Breast epithelium (tissue), 3 donors: ENCODE data around the gene TTBK1.

Experiments
- POLR2A ChIP-seq: fragments of 450-650 bp; IDR thresholded peaks from one replicate; pipeline ENCODE4 v1.6.1; 2016; ENCODE audit warnings: antibody characterized with exemption, mild to moderate bottlenecking, moderate library complexity
- POLR2AphosphoS5 ChIP-seq, 3 donors: sonication (generic); formaldehyde crosslinking; IDR thresholded peaks; one replicate each; pipeline ENCODE4 v1.6.1; 2017; ENCODE audit warnings: antibody characterized with exemption in 3 of 3

DNA sequence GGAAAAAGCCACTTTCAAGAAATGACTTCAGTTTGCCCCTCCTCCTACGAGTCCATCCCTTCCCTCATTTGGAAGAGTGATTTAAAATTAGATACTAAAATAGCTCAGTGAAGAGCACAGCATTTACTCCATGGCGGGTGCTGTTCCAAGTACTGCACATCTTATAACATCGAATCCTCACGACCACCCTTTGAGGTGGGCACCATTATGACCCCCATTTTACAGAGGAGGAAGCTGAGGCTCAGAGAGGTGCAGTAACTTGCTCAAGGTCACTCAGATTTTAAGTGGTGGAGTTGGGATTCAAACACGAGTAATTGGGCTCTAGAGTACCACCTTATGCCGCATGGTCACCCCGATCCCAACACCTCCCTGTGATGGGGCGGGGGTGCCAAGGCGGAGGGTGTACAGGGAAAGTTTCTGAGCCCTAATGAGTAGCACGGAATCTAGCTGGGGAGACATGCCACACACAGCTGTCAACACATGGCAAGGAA is 25.5 kb downstream of the TTBK1 start:
- TF ChIP-seq POLR2A (no peak), POLR2AphosphoS5 (IDR thresholded peaks at IDR 0.05) (no peak)
